ENCODE data around the gene OVCH1. TPM values are rescaled to one million over a fixed set of nuclear protein-coding genes. Genes with fewer than 3 reads are reported as not detected.
A peak's percentile ranks its signal among the peaks of the same experiment; 100 is the strongest.
"Not testable (repeated sequence)": the region's sequence is repeated elsewhere in the genome, so short reads cannot be mapped to it uniquely, and the experiment has no call there.

The OVCH1 gene
- polyA plus RNA-seq, 1 donor, result 0.78 TPM

- DNase-seq, result no peak
Observed at GRCh38 chr12:29414368-29414767, 83.1 kb downstream of the OVCH1 start.

- no peak for DNase-seq
Observed at GRCh38 chr12:29405561-29405960, 91.9 kb downstream of the OVCH1 start.

GRCh38 chr12:29403991-29404390, 93.5 kb downstream of the OVCH1 start:
- DNase-seq, result no peak

GRCh38 chr12:29402437-29402836, 95.0 kb downstream of the OVCH1 start:
- no peak for DNase-seq

- no peak for DNase-seq
Observed at GRCh38 chr12:29398495-29398894, 99.0 kb downstream of the OVCH1 start.

- DNase-seq, result no peak
Observed at GRCh38 chr12:29396774-29397173, 100.7 kb downstream of the OVCH1 start.

- no peak for DNase-seq
Observed at GRCh38 chr12:29395356-29395755, 102.1 kb downstream of the OVCH1 start.

GRCh38 chr12:29390419-29390818, 107.1 kb downstream of the OVCH1 start:
- not testable (repeated sequence) for DNase-seq

- DNase-seq, result no peak
Observed at GRCh38 chr12:29389295-29389919, 108.1 kb downstream of the OVCH1 start.

- DNase-seq, result not testable (repeated sequence)
Observed at GRCh38 chr12:29386084-29386680, 111.3 kb downstream of the OVCH1 start.

- DNase-seq, result not testable (repeated sequence)
Observed at GRCh38 chr12:29385194-29385593, 112.3 kb downstream of the OVCH1 start.

GRCh38 chr12:29382251-29382650, 115.2 kb downstream of the OVCH1 start:
- DNase-seq, result no peak

- DNase-seq, result peak; percentile 100
Observed at GRCh38 chr12:29380536-29381523, 116.7 kb downstream of the OVCH1 start, which contains the start of gene ERGIC2. Gene ERGIC2 (minus strand): TSS chr12:29381172. CDS start chr12:29371633, 9,539 bp downstream.

Other genes starting within 250 kb of the OVCH1 start
- 101 TPM for gene ERGIC2, start 116.5 kb downstream of the OVCH1 start, polyA plus RNA-seq (ENCODE audit: insufficient read length)